K562 (cell line): ENCODE data around the gene SSBP2.

ENCODE experiments used
- CHD4 ChIP-seq: fragments of 200-600 bp; sonication (generic); IDR thresholded peaks from 3 replicates; pipeline ENCODE4 v1.6.1; 2012; ENCODE audit warnings: low read depth, mild to moderate bottlenecking, mixed read lengths, low read length, inconsistent platforms; ENCODE audit not compliant: insufficient read depth, insufficient replicate concordance, poor library complexity, severe bottlenecking
- EP300 ChIP-seq: IDR thresholded peaks from 2 replicates; pipeline ENCODE4 v1.6.1; 2012; ENCODE audit warnings: low read length, improper control_type of control experiment
- FOXM1 ChIP-seq, 2 experiments: fragments of 450-650 bp in 1 of 2; sonication (generic) in 1 of 2; formaldehyde crosslinking in 1 of 2; IDR thresholded peaks; 2 replicates each; pipeline versions ENCODE4 v1.6.1 to v1.9.0; 2017 to 2022; ENCODE audit warnings: low read depth in 2 of 2, mild to moderate bottlenecking in 2 of 2, missing genetic modification reagents in 1 of 2, moderate library complexity in 1 of 2
- PURB ChIP-seq: sonication (generic); formaldehyde crosslinking; IDR thresholded peaks from 2 replicates; pipeline ENCODE4 v1.9.0; 2021; ENCODE audit warnings: low read depth, mild to moderate bottlenecking, missing genetic modification reagents
- RNF2 ChIP-seq: sonication (generic); IDR thresholded peaks from 2 replicates; pipeline ENCODE4 v1.6.1; 2016
- SIN3A ChIP-seq, 2 experiments: fragments of 150-350 bp in 1 of 2; IDR thresholded peaks; 2 replicates each; pipeline ENCODE4 v1.6.1; 2011 to 2016; ENCODE audit warnings: borderline replicate concordance in 2 of 2, low read depth in 2 of 2, low read length in 2 of 2, mild to moderate bottlenecking in 2 of 2, moderate library complexity in 2 of 2; ENCODE audit not compliant: control insufficient read depth in 1 of 2
- SPI1 ChIP-seq: IDR thresholded peaks from 2 replicates; pipeline ENCODE4 v1.6.1; 2011; ENCODE audit warnings: low read depth, low read length, control low read depth, borderline replicate concordance
- ZNF121 ChIP-seq: sonication (generic); formaldehyde crosslinking; conservative IDR thresholded peaks from 2 replicates; pipeline ENCODE4 v1.8.0; 2022; ENCODE audit warnings: missing genetic modification reagents
- ZNF584 ChIP-seq: fragments of 200-800 bp; sonication (Bioruptor generic); IDR thresholded peaks from 2 replicates; pipeline ENCODE4 v1.6.1; 2016; ENCODE audit warnings: low read depth, mild to moderate bottlenecking, missing genetic modification characterization, missing compliant biosample characterization

GRCh38 chr5:81388169-81388568 is 362.7 kb downstream of the SSBP2 start:
- TF ChIP-seq ZNF121 (CRISPR knock-in tag): no peak
- TF ChIP-seq EP300: no peak
- no peak for TF ChIP-seq SPI1
- no peak for TF ChIP-seq RNF2
- TF ChIP-seq SIN3A (IDR thresholded peaks at IDR 0.05; ENCODE audit: borderline replicate concordance in 2 of 2, control insufficient read depth in 1 of 2, low read depth in 2 of 2, low read length in 2 of 2): no peak
- no peak for TF ChIP-seq CHD4
- no peak for TF ChIP-seq PURB (CRISPR knock-in tag)
- no peak for TF ChIP-seq FOXM1 (IDR thresholded peaks at IDR 0.05; ENCODE audit: low read depth)
- TF ChIP-seq FOXM1 (CRISPR knock-in tag; IDR thresholded peaks at IDR 0.05; ENCODE audit: low read depth): no peak
- TF ChIP-seq ZNF584 (CRISPR knock-in tag): no peak
